Fibroblast of pulmonary artery (primary cell): ENCODE results near the gene CARNS1.

Source experiments
- DNase-seq: peaks from one replicate; pipeline ENCODE4 v3.0.0-alpha.2; 2010; ENCODE audit warnings: low read depth
- H3K4me3 ChIP-seq: replicated peaks from 2 replicates; pipeline ENCODE4 v1.5.1; 2011; ENCODE audit warnings: low read depth, mild to moderate bottlenecking, control low read depth, low read length, moderate library complexity
- CTCF ChIP-seq: IDR thresholded peaks from 2 replicates; pipeline ENCODE4 v1.5.1; 2011; ENCODE audit warnings: mild to moderate bottlenecking, control low read depth, low read length, inconsistent platforms; ENCODE audit errors: missing control alignments

Gene CARNS1

GRCh38 chr11:67428052-67429001 lies 12.8 kb downstream of the CARNS1 start, which contains the start of gene RPS6KB2:
RPS6KB2 (plus strand) TSS chr11:67428494; CDS start chr11:67428546, 52 bp downstream.
- H3K4me3 ChIP-seq: peak within 1 kb of the TSS; percentile 98
- TF ChIP-seq CTCF: no peak
- peak; percentile 98 for DNase-seq

GRCh38 chr11:67429038-67429668 lies 13.7 kb downstream of the CARNS1 start:
- no peak for DNase-seq
- TF ChIP-seq CTCF: no peak
- H3K4me3 ChIP-seq: peak overlapping the region; percentile 98

DNA sequence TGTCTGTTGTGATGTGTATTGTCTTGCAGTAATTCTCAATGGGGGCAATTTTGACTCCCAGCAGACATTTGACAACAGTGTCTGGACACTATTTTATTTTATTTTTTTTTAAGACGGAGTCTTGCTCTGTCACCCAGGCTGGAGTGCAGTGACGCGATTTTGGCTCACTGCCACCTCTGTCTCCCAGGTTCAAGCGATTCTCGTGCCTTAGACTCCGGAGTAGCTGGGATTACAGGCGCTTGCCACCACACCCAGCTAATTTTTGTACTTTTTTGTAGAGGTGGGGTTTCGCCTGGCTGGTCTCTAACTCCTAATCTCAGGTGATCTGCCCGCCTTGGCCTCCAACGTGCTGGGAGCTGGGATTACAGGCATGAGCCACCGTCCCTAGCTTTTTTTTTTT lies 14.2 kb downstream of the CARNS1 start:
- DNase-seq: no peak
- no peak for TF ChIP-seq CTCF
- no peak overlapping the region for H3K4me3 ChIP-seq

GRCh38 chr11:67431346-67432249 lies 16.1 kb downstream of the CARNS1 start:
- DNase-seq: no peak
- TF ChIP-seq CTCF: no peak
- no peak overlapping the region for H3K4me3 ChIP-seq

DNA sequence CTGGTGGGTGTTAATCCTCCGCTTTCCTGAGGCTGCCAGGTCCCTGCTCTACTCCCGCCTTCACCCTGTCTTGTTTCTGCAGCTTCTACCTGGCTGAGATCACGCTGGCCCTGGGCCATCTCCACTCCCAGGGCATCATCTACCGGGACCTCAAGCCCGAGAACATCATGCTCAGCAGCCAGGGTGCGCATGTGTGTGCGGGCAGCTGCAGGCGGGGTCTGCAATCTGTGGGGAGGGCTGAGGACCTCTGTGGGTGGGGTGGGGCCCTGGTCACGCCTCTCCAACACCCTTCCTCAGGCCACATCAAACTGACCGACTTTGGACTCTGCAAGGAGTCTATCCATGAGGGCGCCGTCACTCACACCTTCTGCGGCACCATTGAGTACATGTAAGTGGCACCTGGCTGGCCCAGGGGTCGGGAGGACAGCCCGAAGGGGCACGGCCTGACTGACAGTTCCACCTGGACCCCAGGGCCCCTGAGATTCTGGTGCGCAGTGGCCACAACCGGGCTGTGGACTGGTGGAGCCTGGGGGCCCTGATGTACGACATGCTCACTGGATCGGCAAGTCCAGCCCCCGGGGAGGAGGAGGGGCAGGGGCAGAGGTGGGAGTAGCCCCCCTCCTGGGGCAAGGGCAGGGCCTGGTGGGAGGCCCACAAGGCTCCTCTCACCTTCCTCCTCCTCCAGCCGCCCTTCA lies 17.3 kb downstream of the CARNS1 start:
- no peak overlapping the region for H3K4me3 ChIP-seq
- no peak for TF ChIP-seq CTCF
- DNase-seq: no peak

- H3K4me3 ChIP-seq: no peak overlapping the region
- no peak for DNase-seq
- TF ChIP-seq CTCF: no peak
These were observed 18.3 kb downstream of the CARNS1 start for GRCh38 chr11:67433536-67434394.
